HG03196 (cell line): ENCODE results near the gene APBB1.

ENCODE experiments used
- ATAC-seq: cut with Tn5 transposase; IDR thresholded peaks from one replicate; pipeline ENCODE4 v1.9.1; 2021; ENCODE audit not compliant: unreplicated experiment

The APBB1 gene

GRCh38 chr11:6353367-6353987, 65.4 kb downstream of the APBB1 start:
- peak; percentile 81 for ATAC-seq

DNA sequence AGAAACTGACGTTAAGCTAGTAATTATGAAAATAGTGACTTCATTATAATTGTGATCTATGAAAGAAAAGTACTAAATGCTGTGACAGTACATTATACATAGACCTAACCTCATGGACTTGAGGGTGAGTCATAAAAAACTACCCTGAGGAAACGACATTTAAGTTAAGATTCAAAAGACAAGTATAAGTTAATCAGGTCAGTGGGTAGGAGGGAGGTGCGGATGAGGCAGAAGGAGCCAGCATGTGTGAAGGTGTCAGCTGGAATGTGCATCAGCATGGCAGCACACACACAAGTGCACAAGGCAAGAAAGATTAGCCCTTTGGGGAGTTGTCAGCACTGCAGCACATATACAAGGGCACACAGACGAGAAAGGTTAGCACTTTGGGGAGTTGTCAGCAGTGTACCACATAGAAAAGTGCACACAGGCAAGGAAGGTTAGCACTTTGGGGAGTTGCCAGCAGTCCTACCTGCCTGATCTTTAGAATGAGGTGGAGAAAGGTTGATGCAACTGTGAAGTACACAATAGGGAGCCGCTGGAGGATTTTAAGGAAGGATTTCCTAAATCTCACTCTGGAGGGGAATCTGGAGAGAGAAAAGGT, 67.0 kb downstream of the APBB1 start:
- no peak for ATAC-seq

- ATAC-seq: no peak
Observed at GRCh38 chr11:6350486-6350885, 68.4 kb downstream of the APBB1 start.

GRCh38 chr11:6350043-6350442, 68.9 kb downstream of the APBB1 start:
- no peak for ATAC-seq

DNA sequence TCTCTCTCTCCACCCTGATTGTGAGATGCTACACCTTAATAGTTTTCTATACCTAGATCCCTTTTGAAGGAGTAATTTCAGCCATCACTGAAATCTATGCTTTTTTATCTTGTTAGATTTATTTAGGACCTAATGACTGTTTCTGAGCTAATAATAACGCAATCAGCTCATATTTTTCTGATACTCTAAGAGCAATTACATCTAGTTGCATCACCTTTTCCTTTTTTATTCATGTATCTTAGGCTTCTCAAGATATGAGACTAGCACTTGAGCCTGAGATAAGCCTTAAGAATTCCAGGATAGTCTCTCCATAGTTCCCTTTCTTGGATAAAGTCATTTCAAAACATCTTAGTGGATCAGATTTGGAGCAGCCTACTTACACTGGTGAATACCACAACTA, 73.5 kb downstream of the APBB1 start:
- ATAC-seq: no peak
